ENCODE measurements around the gene PRR19. TPM values are rescaled to one million over a fixed set of nuclear protein-coding genes. Genes with fewer than 3 reads are reported as not detected.
A peak's percentile ranks its signal among the peaks of the same experiment; 100 is the strongest.

PRR19 gene
- total RNA-seq, 2 experiments from 2014 or later = 0.38 to 0.49 TPM

DNA sequence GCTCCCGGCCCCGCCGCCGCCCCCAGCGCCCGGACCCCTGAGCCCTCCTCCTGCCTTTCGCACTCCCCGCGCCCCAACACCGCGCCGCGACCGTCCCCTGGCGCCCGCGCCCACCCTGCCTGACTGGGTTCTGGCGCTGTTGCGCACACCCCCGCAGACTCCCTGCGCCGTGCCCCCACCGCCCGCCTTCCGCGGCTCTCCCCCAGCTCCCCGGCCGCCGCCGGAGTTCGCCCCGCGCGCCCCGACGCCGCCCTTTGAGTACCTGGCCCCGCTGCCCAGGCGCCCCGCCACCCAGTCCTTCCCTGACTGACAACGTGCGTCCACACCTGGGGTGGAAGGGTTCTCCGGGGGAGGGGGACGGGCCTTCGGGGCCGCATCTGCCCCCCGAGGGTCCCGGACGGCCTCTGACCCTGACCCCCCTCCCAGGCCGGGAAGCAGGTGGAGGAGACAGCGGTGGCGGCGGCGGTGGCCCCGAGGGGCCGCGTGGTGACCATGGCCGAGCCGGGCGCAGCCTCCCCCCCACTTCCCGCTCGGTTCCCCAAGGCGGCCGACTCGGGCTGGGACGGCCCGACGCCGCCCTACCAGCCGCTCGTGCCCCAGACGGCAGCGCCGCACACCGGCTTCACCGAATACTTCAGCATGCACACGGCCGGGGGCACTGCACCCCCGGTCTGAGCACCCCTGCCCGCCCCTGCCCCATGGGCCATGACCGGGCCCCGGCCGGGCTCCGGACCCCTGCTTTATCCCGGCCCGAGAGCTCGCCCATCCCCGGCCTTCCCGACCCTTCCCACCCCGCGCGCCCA is 22.1 kb downstream of the PRR19 start:
- peak overlapping the region; percentile 38 for H3K4me3 Mint-ChIP-seq
- ATAC-seq (no peak), DNase-seq (peak; percentile 36)
- intact Hi-C loops (cut with micrococcal nuclease) = no loop called here
- no peak for TF ChIP-seq CTCF (IDR thresholded peaks at IDR 0.05)
- peaks cover 13% of the 10 kb centered on the region for H3K27me3 Mint-ChIP-seq
- H3K4me1 Mint-ChIP-seq (ENCODE audit: low read depth) = peaks cover 21% of the 10 kb centered on the region
- no peaks in the 10 kb centered on the region for H3K36me3 Mint-ChIP-seq (ENCODE audit: low read depth)
- H3K9me3 Mint-ChIP-seq = no peaks in the 10 kb centered on the region
- H3K27ac Mint-ChIP-seq = no peak overlapping the region
- ChIA-PET POLR2A (no interaction called here), CTCF (interaction anchor here (0.7 kb wide), 1 partner anchor 77 kb away, joined by 3 read pairs; no protein-coding TSS in a partner anchor)

DNA sequence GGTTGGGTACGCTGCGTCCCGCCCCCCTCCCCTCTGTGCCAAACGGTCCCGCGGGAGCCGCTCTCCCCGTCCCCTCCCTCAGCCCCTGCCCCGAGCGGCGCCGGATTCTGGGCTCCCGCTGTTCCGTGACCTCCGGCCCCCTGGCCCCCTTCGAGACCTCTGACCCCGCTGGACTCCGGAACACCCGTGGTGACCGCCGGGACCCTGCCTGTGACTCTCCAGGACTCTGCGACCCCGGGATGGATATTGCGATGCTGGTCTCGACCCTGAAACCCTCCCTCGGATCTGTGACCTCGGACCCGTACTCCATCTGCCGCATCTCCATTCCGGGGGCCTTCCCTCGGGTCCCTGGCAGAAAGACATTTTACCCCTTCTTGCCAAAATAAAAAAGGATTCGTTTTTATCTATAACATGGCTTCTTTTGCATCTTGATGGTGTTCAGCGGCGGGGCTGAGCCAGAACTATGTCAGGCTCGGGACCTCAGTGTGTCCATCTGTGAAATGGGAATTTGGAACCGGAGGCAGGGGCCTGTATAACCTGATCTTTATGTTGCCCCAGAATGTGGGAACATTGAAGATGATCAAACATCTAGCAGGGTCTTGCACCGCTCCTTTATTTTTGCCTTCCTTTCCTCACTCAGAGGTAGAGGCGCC is 22.8 kb downstream of the PRR19 start:
- DNase-seq (no peak), ATAC-seq (no peak)
- Mint-ChIP-seq H3K4me3 (peak overlapping the region; percentile 81), H3K27me3 (peaks cover 13% of the 10 kb centered on the region), H3K4me1 (ENCODE audit: low read depth) (peaks cover 23% of the 10 kb centered on the region), H3K9me3 (no peaks in the 10 kb centered on the region), H3K27ac (peak overlapping the region; percentile 67), H3K36me3 (ENCODE audit: low read depth) (no peaks in the 10 kb centered on the region)
- POLR2A ChIA-PET = no interaction called here
- CTCF ChIA-PET = no interaction called here
- TF ChIP-seq CTCF (IDR thresholded peaks at IDR 0.05) = peak; percentile 81
- intact Hi-C loops (cut with micrococcal nuclease) = no loop called here

DNA sequence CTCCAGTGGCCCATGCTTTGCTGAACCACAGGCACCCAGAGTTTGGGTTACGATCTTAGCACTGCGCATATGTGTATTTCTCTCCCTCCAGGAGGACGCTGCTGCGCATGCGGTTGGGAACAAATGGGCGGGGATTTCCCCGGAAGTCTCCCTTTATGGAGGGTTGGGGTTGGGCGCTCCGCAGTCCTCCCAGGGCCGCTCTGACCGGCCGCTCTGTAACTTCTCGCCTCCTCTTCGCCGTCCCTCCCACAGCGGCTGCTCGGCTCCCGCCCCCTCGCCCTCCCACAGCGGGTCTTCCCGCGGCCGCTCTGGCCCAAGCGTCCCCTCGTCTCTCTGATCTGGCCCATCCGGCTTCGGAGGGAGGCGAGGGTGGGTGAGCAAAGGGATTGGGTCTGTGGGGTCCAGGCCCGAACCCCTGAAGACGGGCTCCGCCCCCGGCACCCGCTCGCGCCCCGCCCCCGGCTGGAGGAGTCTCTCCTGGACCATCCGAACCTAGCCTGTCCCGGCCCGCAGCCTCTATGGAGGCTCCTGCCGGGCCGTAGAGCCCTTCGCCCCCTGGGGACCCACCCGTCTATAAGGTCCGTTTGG is 23.5 kb downstream of the PRR19 start, which contains the start of gene MEGF8:
Gene MEGF8 (plus strand): TSS at position 328 of the 588 bp plus-strand sequence. CDS start 609 bp downstream, outside the sequence.
- TF ChIP-seq CTCF (IDR thresholded peaks at IDR 0.05) = no peak
- H3K27ac Mint-ChIP-seq = peak within 1 kb of the TSS; percentile 74
- POLR2A ChIA-PET = no interaction called here
- intact Hi-C loops (cut with micrococcal nuclease) = no loop called here
- peak within 1 kb of the TSS; percentile 81 for H3K4me3 Mint-ChIP-seq
- CTCF ChIA-PET = no interaction called here
- peaks cover 13% of the 10 kb centered on the region for H3K27me3 Mint-ChIP-seq
- DNase-seq (peak; percentile 99), ATAC-seq (peak; percentile 97)
- H3K4me1 Mint-ChIP-seq (ENCODE audit: low read depth) = peaks cover 23% of the 10 kb centered on the region
- no peaks in the 10 kb centered on the region for H3K36me3 Mint-ChIP-seq (ENCODE audit: low read depth)
- no peaks in the 10 kb centered on the region for H3K9me3 Mint-ChIP-seq

DNA sequence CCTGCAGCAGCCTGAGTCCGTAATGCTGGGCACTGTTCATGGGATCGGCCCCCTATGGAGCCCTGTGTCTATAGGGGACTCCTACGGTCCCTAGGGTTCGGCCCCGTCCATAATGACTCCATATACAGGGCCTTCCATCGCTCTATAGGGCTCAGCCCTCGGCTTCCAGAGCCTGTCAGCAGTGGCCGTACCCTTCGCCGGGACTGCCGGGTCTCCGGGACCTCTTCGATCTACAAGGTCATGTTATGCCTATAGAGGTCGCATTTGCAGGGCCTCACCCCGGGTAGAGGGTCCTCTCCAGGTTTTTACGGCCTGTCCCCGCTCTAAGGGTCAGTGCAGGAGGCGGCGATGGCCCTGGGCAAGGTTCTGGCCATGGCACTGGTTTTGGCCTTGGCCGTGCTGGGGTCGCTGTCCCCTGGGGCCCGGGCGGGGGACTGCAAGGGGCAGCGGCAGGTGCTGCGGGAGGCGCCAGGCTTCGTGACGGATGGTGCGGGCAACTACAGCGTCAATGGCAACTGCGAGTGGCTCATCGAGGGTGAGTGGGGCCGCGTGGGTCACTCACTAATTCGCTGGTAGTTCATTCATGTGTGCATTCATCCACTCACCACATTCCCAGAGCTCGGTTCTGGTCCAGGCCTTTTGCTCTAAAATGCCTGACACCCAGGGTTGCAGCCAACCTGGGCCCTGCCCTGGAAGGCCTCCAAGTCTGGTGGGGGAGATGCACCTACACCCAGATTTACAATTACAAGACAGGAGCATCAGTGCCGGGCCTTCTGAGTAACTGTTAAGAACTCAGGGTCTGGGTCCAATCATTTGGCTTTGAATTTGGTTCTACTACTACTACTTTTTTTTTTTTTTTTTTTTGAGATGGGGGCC is 24.2 kb downstream of the PRR19 start:
- ATAC-seq = peak; percentile 7
- peak overlapping the region; percentile 81 for H3K4me3 Mint-ChIP-seq
- ChIA-PET POLR2A (interaction anchor here (0.6 kb wide), 1 partner anchor 149 kb away, joined by 3 read pairs; no protein-coding TSS in a partner anchor), CTCF (no interaction called here)
- H3K9me3 Mint-ChIP-seq = no peaks in the 10 kb centered on the region
- H3K36me3 Mint-ChIP-seq (ENCODE audit: low read depth) = no peaks in the 10 kb centered on the region
- intact Hi-C loops (cut with micrococcal nuclease) = no loop called here
- H3K4me1 Mint-ChIP-seq (ENCODE audit: low read depth) = peaks cover 23% of the 10 kb centered on the region
- DNase-seq = peak; percentile 43
- TF ChIP-seq CTCF (IDR thresholded peaks at IDR 0.05) = no peak
- H3K27me3 Mint-ChIP-seq = peaks cover 13% of the 10 kb centered on the region
- H3K27ac Mint-ChIP-seq = peak overlapping the region; percentile 74
